Retina (tissue), 1 donor: ENCODE results near the gene GDPD2.
A peak's percentile ranks its signal among the peaks of the same experiment; 100 is the strongest.
"Not testable (repeated sequence)": the region's sequence is repeated elsewhere in the genome, so short reads cannot be mapped to it uniquely, and the experiment has no call there.

Experiments used
- DNase-seq: peaks from one replicate; pipeline ENCODE4 v3.0.0-alpha.2; 2016

Gene GDPD2

GRCh38 chrX:70422851-70423341 is at the start of gene GDPD2:
GDPD2 (plus strand) TSS chrX:70423314; CDS start chrX:70424985, 1,671 bp downstream.
- peak; percentile 74 for DNase-seq

GRCh38 chrX:70386235-70386634 is 36.9 kb upstream of the GDPD2 start:
- DNase-seq = no peak

- no peak for DNase-seq
Observed at GRCh38 chrX:70398899-70399298, 24.2 kb upstream of the GDPD2 start.

- not testable (repeated sequence) for DNase-seq
Observed at GRCh38 chrX:70400181-70400580, 22.9 kb upstream of the GDPD2 start.

GRCh38 chrX:70402721-70403120 is 20.4 kb upstream of the GDPD2 start:
- no peak for DNase-seq

- DNase-seq = no peak
Observed at GRCh38 chrX:70405003-70405402, 18.1 kb upstream of the GDPD2 start.

- no peak for DNase-seq
Observed at GRCh38 chrX:70410921-70411320, 12.2 kb upstream of the GDPD2 start.

- no peak for DNase-seq
Observed at GRCh38 chrX:70411475-70411874, 11.6 kb upstream of the GDPD2 start.

- DNase-seq = peak; percentile 22
Observed at GRCh38 chrX:70421618-70422017, 1.5 kb upstream of the GDPD2 start.

- DNase-seq = no peak
Observed at GRCh38 chrX:70423936-70424675, 992 bp downstream of the GDPD2 start.

GRCh38 chrX:70424801-70425200 is 1.7 kb downstream of the GDPD2 start:
- DNase-seq = no peak

- no peak for DNase-seq
Observed at GRCh38 chrX:70426286-70427278, 3.5 kb downstream of the GDPD2 start.

- no peak for DNase-seq
Observed at GRCh38 chrX:70427365-70427764, 4.3 kb downstream of the GDPD2 start.

- DNase-seq = no peak
Observed at GRCh38 chrX:70429759-70430158, 6.6 kb downstream of the GDPD2 start.

GRCh38 chrX:70432936-70433847 is 10.1 kb downstream of the GDPD2 start:
- no peak for DNase-seq

- peak; percentile 86 for DNase-seq
Observed at GRCh38 chrX:70433848-70434351, 10.8 kb downstream of the GDPD2 start.

GRCh38 chrX:70434352-70434866 is 11.3 kb downstream of the GDPD2 start:
- DNase-seq = peak; percentile 83

GRCh38 chrX:70434914-70435586 is 11.9 kb downstream of the GDPD2 start:
- no peak for DNase-seq

GRCh38 chrX:70436343-70436742 is 13.2 kb downstream of the GDPD2 start:
- DNase-seq = peak; percentile 57

GRCh38 chrX:70437011-70437410 is 13.9 kb downstream of the GDPD2 start:
- no peak for DNase-seq

GRCh38 chrX:70437921-70438665 is 15.0 kb downstream of the GDPD2 start:
- no peak for DNase-seq
